Neural progenitor cell (in vitro differentiated cells): Measurements from ENCODE around the gene FBXW8.

Source experiments
- CTCF ChIP-seq: fragments of 200-600 bp; sonication (generic); IDR thresholded peaks from 2 replicates; pipeline ENCODE4 v1.5.1; 2017; ENCODE audit warnings: antibody characterized with exemption, mild to moderate bottlenecking
- EZH2 ChIP-seq: fragments of 200-600 bp; sonication (generic); IDR thresholded peaks from 2 replicates; pipeline ENCODE4 v1.6.1; 2017; ENCODE audit warnings: antibody characterized with exemption, mild to moderate bottlenecking, moderate library complexity

DNA sequence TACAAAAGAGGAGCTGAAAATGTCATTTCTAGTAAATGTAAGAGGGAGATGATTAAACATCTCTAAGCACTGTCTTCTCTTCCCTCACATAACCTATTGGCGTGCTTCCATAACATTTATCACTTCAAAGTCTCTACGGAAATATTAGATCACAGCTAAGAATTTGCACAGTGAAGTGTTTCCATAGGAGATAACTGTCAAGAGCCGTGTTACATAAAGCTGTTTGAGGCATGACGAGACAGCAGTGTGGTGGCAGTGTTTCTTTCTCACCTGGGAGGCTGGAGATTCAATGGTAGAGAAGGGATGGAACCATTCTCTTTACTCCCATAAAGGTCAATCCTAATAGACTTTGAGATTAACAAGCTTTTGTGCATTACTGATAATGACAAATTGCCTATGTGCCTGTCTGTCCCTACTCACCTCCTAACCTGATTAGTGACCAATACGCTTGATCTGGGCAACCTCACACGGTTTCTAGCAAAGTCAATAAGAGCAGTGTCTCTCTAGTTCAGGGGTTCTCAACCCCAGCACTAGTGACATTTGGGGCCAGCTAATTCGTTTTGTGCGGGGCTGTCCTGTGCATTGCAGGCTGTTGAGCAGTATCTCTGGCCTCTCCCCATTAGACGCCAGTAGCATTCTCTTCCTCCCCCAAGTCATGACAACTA, 35.3 kb downstream of the FBXW8 start:
- TF ChIP-seq EZH2: no peak
- no peak for TF ChIP-seq CTCF
